Activated gamma-delta T cell (primary cell): ENCODE data around the gene NRG2.

Experiments used
- DNase-seq: peaks from one replicate; lab custom pipeline; 2025; lab: John Stamatoyannopoulos, UW

The NRG2 gene

GRCh38 chr5:139812836-139813805, 230.0 kb downstream of the NRG2 start:
- no peak for DNase-seq

DNA sequence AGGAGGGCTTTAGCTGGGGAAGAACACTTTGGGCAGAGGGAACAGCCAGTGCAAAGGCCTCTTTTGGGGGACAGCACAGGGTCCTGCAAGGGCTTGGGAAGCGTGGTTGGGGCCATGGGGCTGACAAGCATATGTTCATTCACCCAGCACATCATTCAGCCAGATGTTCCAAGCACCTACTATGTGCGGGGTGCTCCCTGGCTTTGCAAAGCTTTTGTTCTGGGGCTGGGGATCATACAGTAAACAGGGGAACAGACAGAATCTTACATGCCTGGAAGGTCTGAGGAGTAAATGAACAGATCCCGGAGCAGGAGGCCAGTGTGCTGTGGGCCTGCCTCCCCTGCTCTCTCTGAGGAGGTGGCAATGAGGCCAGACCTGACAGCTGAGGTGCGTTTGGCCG, 230.8 kb downstream of the NRG2 start:
- no peak for DNase-seq

- no peak for DNase-seq
Measured at GRCh38 chr5:139811274-139811607, 231.9 kb downstream of the NRG2 start.

GRCh38 chr5:139810341-139811273, 232.5 kb downstream of the NRG2 start:
- DNase-seq, result no peak

- DNase-seq, result no peak
Measured at GRCh38 chr5:139809331-139809810, 233.7 kb downstream of the NRG2 start.

DNA sequence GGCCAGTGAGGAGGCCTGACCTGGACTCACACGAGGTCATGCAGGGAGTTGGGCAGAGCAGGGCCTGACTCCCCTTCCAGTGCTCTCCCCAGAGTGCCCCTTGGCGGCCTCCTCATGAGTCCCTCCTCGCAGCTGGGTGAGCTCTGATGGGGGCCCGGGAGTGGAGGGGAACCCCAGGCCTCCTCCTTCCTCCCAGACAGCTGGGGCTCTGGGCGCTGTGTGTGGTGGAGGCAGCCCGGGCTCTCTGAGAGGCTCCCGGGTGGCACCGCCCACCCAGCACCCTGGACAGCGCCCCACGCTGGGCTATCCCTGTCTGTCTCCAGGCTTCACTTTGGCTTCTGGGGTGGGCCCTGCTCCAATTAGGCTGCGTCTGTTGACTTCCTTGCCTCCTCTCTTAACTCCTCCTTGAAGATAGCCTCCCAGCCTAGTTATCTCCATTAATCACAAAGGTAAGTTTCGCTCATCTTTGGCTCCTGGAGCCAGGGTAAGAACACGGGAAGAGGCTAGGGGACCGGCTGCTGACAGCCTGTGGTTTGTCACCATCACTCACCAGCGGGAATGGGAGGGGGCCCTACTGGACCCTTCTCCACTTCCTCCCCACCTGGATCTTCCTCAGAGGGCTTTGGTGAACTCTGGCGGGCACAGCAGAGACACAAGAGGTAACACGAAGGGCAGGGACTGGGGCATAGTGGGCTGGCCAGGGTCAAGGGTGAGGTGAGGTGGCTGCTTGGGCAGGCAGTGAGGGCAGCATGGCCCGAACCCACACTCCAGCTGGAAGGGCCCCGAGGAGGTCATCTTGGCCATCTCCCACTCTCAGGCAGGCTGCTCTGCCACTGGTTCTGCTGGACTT, 234.4 kb downstream of the NRG2 start:
- DNase-seq, result no peak

DNA sequence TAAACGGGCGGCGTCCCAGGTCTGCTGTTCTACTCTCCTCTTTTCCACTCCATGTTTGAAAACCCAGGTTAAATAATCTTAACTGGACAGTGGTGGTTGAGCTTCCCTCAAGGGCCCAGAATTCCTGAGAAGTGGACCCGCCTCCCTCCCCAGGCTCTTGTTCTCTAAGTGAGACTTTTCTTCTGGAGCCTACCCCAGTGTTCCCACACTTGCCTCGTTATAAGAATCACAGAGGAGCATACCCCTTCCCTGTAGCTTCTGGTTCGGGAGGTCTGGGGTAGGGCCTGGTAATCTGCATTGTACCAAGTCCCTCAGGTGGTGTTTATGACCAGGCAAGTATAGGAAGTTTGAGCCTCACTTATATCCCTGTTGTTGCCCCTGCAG, 235.5 kb downstream of the NRG2 start:
- no peak for DNase-seq

DNA sequence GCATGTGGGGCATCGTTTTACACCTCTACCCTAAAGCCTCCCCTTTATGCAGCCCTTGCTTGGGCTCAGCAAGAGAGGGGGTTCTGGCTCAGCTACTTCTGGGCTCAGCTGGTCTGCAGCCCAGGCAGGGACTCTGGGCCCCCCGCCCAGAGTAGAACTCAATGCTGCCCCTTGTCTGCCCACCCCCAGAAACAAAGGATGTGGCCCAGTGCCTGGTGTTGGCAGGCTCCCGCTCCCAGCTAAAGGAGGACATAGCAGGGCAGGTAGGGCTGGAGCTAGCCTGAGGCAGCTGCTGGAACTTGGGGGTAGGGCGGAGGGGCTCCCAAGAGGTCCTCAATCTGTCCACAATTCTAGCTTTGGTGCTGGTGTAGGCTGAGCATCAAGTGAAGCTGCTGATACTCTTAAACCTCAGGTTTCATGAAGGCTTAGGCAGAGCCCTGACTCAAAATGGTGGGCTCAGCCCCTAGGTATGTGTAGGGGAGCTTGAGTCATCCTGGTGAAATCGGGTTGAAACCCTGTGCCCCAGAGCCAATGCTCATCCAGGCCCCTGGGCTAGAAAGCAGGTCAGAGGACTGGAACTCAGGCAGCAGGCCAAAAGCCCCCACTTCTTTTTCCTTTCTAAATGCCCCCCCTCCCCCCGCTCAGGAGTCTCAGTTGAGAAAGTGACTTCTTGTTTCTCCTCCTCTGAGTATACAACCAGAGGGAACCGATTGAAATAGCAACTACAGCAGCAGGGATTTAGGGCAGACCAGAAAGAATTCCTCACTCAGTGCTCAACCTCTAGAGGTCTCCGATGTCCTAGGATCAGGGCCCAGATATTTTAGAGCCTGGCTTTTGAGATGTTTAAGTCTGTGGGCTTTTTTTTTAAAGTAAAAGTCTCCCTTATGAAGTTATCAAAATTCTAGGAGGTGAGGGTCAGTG, 236.1 kb downstream of the NRG2 start:
- DNase-seq, result no peak

DNA sequence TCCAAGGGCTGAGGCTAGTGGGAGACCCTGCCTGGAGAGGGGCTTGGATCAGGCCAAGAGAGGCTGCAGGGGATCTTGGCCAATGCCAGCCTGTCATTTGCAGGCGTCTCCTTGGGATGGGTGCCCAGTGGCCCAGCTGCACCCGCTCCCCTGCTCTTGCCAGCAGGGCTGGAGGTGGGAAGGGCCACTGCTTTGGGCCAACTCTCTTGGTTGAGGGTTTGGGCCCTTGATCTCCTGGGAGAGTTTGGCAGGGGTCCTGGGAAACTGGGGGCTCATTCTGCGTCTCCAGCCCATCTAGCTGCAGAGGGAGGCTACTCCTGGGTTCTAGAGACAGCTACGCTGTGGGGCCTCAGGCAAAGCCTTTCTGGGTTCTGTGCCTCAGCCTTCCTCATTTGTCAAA, 237.0 kb downstream of the NRG2 start:
- DNase-seq, result no peak

DNA sequence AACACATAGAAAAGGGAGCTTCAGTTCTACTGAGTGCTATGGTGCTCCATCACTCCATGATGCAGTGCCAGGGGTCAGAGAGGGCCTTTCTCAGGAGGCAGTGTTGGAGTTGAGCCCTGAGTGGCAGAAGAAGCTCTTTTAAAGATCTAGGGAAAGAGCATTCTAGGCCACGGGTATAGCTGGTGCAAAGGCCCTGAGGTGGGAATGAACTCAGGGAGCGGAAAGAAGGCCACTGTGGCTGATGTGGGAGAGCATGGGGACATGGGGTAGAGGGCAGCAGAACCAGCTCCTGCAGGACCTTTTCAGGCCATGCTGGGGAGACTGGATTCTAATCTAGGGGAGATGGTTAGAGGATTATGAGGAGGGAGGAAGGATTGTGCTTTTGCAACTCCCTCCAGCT, 237.6 kb downstream of the NRG2 start:
- DNase-seq, result no peak

DNA sequence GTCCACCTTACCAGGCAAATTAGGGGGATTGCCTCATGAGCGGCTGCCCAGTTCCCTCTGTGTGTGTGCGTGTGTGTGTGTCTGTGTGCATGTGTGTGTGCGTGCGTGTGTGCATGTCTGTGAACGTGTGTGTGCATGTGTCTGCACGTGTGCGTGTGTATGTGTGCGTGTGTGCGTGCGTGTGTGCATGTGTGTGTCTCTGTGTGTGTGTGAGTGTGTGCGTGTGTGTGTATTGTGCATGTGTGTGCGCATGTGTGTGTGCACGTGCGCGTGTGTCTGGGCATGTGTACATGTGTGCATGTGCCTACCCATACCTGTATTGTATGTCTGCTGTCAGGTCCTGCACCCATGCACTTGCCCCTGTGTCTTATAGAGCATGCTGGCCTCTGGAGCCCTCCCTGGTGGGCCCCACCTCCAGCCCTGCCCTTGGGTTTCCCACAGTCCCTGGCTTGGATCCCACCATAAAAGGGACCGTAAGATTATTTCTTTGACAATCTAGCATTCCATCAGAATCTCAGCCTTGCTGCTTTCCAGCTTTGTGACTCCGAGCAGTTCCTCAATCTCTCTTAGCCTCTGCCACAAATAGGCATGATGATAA, 238.2 kb downstream of the NRG2 start:
- DNase-seq, result no peak

GRCh38 chr5:139803978-139804377, 239.1 kb downstream of the NRG2 start:
- no peak for DNase-seq

DNA sequence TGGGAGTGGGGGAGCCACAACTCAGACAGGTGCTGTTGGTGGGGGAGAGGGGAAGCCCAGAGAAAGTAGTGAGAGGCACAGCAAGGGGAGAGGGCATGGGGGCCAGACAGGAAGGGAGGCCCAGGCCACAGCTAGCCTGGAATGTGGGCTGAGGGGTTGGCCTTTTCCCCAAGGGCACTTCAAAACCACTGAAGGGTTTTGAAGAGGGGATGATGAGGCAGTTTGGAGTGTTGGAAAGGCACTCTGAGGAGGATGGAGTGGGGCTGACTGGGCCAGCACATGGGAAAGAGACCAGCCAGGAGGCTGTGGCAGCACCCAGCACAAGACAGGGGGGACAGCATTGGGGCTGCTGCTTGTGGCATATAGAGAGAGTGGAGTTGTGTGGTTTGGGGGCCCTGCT, 243.7 kb downstream of the NRG2 start:
- DNase-seq, result no peak

GRCh38 chr5:139798883-139799282, 244.2 kb downstream of the NRG2 start:
- no peak for DNase-seq

GRCh38 chr5:139797856-139798510, 245.1 kb downstream of the NRG2 start:
- DNase-seq, result no peak

GRCh38 chr5:139797335-139797734, 245.8 kb downstream of the NRG2 start:
- no peak for DNase-seq
